ENCODE measurements around the gene ARL5C.

DNA sequence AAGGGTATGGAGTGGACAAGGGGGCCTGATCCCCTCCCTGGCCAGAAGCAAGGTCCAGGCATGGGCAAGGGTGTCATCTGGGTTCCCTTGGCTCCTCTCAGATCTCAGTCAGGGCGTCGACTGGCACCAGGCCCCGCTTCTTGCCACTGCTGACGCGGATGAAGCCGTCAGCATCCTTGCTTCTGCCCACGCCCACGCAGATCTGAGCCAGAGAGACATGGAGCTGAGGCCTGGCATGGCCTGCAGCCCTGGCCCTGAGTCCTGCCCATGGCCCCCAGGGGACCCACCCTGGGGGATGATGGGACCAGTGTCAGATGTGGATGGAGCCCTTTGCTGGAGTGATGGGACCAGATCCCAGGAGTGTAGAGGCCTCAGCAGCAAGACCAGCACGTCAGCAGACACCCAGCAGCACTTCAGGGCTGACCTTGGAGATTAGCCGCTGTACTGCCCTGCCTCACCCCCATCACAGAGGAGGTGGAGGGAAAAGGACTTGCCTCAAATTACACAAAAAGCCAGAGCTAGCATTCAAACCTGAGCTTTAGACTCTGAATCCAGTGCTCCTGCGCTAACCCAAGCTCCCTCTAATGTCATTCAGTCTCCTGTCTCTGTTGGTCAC lies 46.3 kb upstream of the ARL5C start:
- TF ChIP-seq, protein P1, sequence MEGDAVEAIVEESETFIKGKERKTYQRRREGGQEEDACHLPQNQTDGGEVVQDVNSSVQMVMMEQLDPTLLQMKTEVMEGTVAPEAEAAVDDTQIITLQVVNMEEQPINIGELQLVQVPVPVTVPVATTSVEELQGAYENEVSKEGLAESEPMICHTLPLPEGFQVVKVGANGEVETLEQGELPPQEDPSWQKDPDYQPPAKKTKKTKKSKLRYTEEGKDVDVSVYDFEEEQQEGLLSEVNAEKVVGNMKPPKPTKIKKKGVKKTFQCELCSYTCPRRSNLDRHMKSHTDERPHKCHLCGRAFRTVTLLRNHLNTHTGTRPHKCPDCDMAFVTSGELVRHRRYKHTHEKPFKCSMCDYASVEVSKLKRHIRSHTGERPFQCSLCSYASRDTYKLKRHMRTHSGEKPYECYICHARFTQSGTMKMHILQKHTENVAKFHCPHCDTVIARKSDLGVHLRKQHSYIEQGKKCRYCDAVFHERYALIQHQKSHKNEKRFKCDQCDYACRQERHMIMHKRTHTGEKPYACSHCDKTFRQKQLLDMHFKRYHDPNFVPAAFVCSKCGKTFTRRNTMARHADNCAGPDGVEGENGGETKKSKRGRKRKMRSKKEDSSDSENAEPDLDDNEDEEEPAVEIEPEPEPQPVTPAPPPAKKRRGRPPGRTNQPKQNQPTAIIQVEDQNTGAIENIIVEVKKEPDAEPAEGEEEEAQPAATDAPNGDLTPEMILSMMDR (optimal IDR thresholded peaks at IDR 0.05 in 1 of 3, IDR thresholded peaks at IDR 0.05 in 1 of 3, conservative IDR thresholded peaks at IDR 0.05 in 1 of 3; ENCODE audit: extremely low read depth in 1 of 3, insufficient read depth in 2 of 3, low read length in 3 of 3) = no peak
- TF ChIP-seq EZH2 (IDR thresholded peaks at IDR 0.05; ENCODE audit: low read length) = no peak
